Trophoblast cell (in vitro differentiated cells and primary cell): Measurements from ENCODE around the gene SLC16A13.

Source experiments
- DNase-seq, 2 donors: peaks; one replicate each; pipeline ENCODE4 v3.0.0-alpha.2; 2016
- H2AFZ ChIP-seq: 2 replicates; pipeline ENCODE4 v1.6.1; 2013; ENCODE audit warnings: low read length, moderate library complexity, mild to moderate bottlenecking; ENCODE audit not compliant: insufficient read depth, poor library complexity
- H2AK5ac ChIP-seq: 2 replicates; pipeline ENCODE4 v1.6.1; 2013; ENCODE audit warnings: mild to moderate bottlenecking, low read length
- H2BK120ac ChIP-seq: 2 replicates; pipeline ENCODE4 v1.6.1; 2013; ENCODE audit warnings: low read length, mild to moderate bottlenecking, moderate library complexity; ENCODE audit not compliant: insufficient read depth, poor library complexity
- H2BK12ac ChIP-seq: 2 replicates; pipeline ENCODE4 v1.6.1; 2013; ENCODE audit warnings: mild to moderate bottlenecking, low read length, moderate library complexity
- H2BK5ac ChIP-seq: 2 replicates; pipeline ENCODE4 v1.6.1; 2013; ENCODE audit warnings: low read length, low read depth, moderate library complexity, mild to moderate bottlenecking; ENCODE audit not compliant: poor library complexity
- H3K14ac ChIP-seq: 2 replicates; pipeline ENCODE4 v1.6.1; 2013; ENCODE audit warnings: mild to moderate bottlenecking, low read length
- H3K18ac ChIP-seq: 2 replicates; pipeline ENCODE4 v1.6.1; 2013; ENCODE audit warnings: mild to moderate bottlenecking, low read length
- H3K23ac ChIP-seq: 2 replicates; pipeline ENCODE4 v1.6.1; 2013; ENCODE audit warnings: low read length
- H3K27ac ChIP-seq: 2 replicates; pipeline ENCODE4 v1.5.1; 2013; ENCODE audit warnings: low read depth, mild to moderate bottlenecking, inconsistent platforms, low read length, moderate library complexity
- H3K27me3 ChIP-seq: 2 replicates; pipeline ENCODE4 v1.6.1; 2013; ENCODE audit warnings: inconsistent platforms, mild to moderate bottlenecking, low read length, moderate library complexity; ENCODE audit not compliant: insufficient read depth
- H3K36me3 ChIP-seq, 2 experiments: 1 replicate in 1 of 2; 2 replicates in 1 of 2; pipeline ENCODE4 v1.6.1; 2013; ENCODE audit warnings: low read length in 2 of 2, mild to moderate bottlenecking in 2 of 2, moderate library complexity in 1 of 2; ENCODE audit not compliant: insufficient read depth in 2 of 2, control insufficient read depth in 1 of 2
- H3K4ac ChIP-seq: 2 replicates; pipeline ENCODE4 v1.6.1; 2013; ENCODE audit warnings: low read depth, mild to moderate bottlenecking, low read length, moderate library complexity
- H3K4me1 ChIP-seq, 2 experiments: 1 replicate in 1 of 2; 2 replicates in 1 of 2; pipeline ENCODE4 v1.6.1; 2013; ENCODE audit warnings: low read length in 2 of 2, mild to moderate bottlenecking in 2 of 2, moderate library complexity in 1 of 2; ENCODE audit not compliant: insufficient read depth in 2 of 2, control insufficient read depth in 1 of 2
- H3K4me2 ChIP-seq: 2 replicates; pipeline ENCODE4 v1.6.1; 2013; ENCODE audit warnings: inconsistent platforms, mild to moderate bottlenecking, low read length, moderate library complexity
- H3K4me3 ChIP-seq: 2 replicates; pipeline ENCODE4 v1.5.1; 2013; ENCODE audit warnings: mild to moderate bottlenecking, low read depth, low read length, inconsistent platforms
- H3K79me1 ChIP-seq: one replicate; pipeline ENCODE4 v1.6.1; 2013; ENCODE audit warnings: low read length
- H3K79me2 ChIP-seq: 2 replicates; pipeline ENCODE4 v1.6.1; 2013; ENCODE audit warnings: low read length, mild to moderate bottlenecking; ENCODE audit not compliant: control insufficient read depth, insufficient read depth, poor library complexity
- H3K9ac ChIP-seq: 2 replicates; pipeline ENCODE4 v1.6.1; 2013; ENCODE audit warnings: mild to moderate bottlenecking, low read length
- H3K9me3 ChIP-seq: 2 replicates; pipeline ENCODE4 v1.6.1; 2013; ENCODE audit warnings: low read depth, mild to moderate bottlenecking, control low read depth, inconsistent platforms, low read length; ENCODE audit not compliant: insufficient read depth
- H4K12ac ChIP-seq: 2 replicates; pipeline ENCODE4 v1.6.1; 2013; ENCODE audit warnings: low read depth, mild to moderate bottlenecking, low read length, moderate library complexity
- H4K8ac ChIP-seq: 2 replicates; pipeline ENCODE4 v1.6.1; 2013; ENCODE audit warnings: low read depth, mild to moderate bottlenecking, low read length, moderate library complexity
- H4K91ac ChIP-seq: one replicate; pipeline ENCODE4 v1.6.1; 2013; ENCODE audit warnings: low read depth, mild to moderate bottlenecking, low read length, moderate library complexity
- WGBS: extraction: QIAGEN DNeasy Blood & Tissue Kit; methylation state at CpG from one replicate; pipeline ENCODE4 v1.1.7; 2013; ENCODE audit warnings: missing lambda C conversion rate; ENCODE audit not compliant: insufficient read length, insufficient coverage; ENCODE audit errors: extremely low coverage; 5-methylcytosine and 5-hydroxymethylcytosine counted together

The SLC16A13 gene

DNA sequence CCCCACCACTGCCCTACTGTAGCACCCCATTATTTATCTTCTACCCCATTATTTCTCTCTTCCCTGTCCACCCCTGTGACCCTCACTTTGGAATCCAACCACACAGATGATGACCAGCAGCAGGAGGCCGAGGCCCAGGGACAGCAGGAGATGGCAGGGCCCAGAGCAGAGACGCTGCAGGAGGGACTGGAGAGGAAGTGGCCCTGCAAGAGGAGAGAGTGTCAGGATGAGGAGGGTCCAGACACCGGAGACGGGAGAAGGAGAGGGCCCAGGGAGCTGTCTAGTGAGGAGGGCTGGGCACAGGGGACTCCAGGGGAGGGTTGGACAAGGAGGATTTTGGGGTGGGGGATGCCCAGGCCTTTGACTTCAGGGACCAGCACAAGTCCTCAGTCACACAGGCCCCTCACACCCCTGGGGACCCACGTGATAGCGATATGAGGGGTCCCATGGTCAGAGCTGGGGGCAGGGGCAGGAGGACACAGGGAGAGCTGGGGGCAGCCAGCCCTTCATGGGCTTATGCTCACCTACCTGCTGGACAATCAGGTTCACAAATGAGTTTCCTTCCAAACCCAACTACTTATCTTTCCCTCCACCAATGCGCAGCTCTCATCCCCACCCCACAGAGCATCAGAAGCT is 42.2 kb downstream of the SLC16A13 start:
- Histone ChIP-seq H3K9ac (no peak overlapping the region), H2BK12ac (no peak overlapping the region), H2BK5ac (no peak overlapping the region), H3K23ac (no peak overlapping the region), H4K8ac (no peak overlapping the region), H3K4me1 (no peaks in the 10 kb centered on the region), H3K18ac (no peak overlapping the region), H3K4ac (no peak overlapping the region), H2AFZ (no peak overlapping the region), H3K79me1 (no peaks in the 10 kb centered on the region), H3K36me3 (no peaks in the 10 kb centered on the region), H4K91ac (no peak overlapping the region), H3K79me2 (no peaks in the 10 kb centered on the region), H3K14ac (no peak overlapping the region), H3K9me3 (no peaks in the 10 kb centered on the region), H3K4me2 (no peak overlapping the region), H2AK5ac (no peak overlapping the region), H3K27ac (no peak overlapping the region), H3K4me3 (no peak overlapping the region), H3K27me3 (no peaks in the 10 kb centered on the region), H2BK120ac (no peak overlapping the region), H4K12ac (no peak overlapping the region)
- DNase-seq = no peak
- no CpG with 5 or more reads among the region's 7 CpGs for WGBS

DNA sequence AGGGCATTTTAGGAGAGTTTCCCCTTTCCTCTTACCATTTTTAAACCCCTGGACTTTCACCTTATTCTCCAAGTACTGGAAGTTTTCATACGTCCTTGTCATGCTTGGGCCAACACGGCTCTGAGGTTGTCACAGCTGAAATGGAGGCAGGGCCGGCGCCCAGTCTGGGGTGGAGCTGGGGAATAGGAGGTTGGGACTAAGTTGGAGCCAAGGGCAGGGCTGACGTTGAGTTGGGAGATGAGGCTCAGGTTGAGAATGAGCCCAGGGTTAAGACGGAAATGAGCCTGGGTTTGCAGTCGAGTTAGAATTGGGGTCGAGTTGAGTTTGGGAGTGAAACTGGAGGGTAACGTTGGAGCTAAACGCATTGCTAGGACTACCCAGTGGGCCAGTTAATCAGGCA is 42.9 kb downstream of the SLC16A13 start:
- Histone ChIP-seq H3K4ac (no peak overlapping the region), H3K36me3 (no peaks in the 10 kb centered on the region), H4K8ac (no peak overlapping the region), H4K91ac (no peak overlapping the region), H2BK12ac (no peak overlapping the region), H3K4me2 (no peak overlapping the region), H2AK5ac (no peak overlapping the region), H3K9ac (no peak overlapping the region), H2AFZ (no peak overlapping the region), H4K12ac (no peak overlapping the region), H2BK5ac (no peak overlapping the region), H3K79me1 (no peaks in the 10 kb centered on the region), H3K27ac (no peak overlapping the region), H3K4me3 (no peak overlapping the region), H3K18ac (no peak overlapping the region), H2BK120ac (no peak overlapping the region), H3K27me3 (no peaks in the 10 kb centered on the region), H3K4me1 (no peaks in the 10 kb centered on the region), H3K23ac (peak overlapping the region; percentile 22), H3K79me2 (no peaks in the 10 kb centered on the region), H3K14ac (no peak overlapping the region), H3K9me3 (no peaks in the 10 kb centered on the region)
- WGBS = 100% methylated on average over 3 of the region's 10 CpGs
- no peak for DNase-seq

- Histone ChIP-seq H3K4me2 (no peak within 1 kb of the TSS), H3K14ac (no peak within 1 kb of the TSS), H2BK12ac (no peak within 1 kb of the TSS), H3K4ac (no peak within 1 kb of the TSS), H3K23ac (no peak within 1 kb of the TSS), H2BK120ac (no peak within 1 kb of the TSS), H3K4me1 (no peaks in the 10 kb centered on the region), H3K9me3 (no peaks in the 10 kb centered on the region), H3K4me3 (no peak within 1 kb of the TSS), H3K36me3 (no peaks in the 10 kb centered on the region), H2AK5ac (no peak within 1 kb of the TSS), H3K9ac (peak within 1 kb of the TSS; percentile 48), H2AFZ (no peak within 1 kb of the TSS), H2BK5ac (no peak within 1 kb of the TSS), H4K12ac (no peak within 1 kb of the TSS), H3K27ac (no peak within 1 kb of the TSS), H3K79me1 (no peaks in the 10 kb centered on the region), H3K79me2 (no peaks in the 10 kb centered on the region), H3K18ac (no peak within 1 kb of the TSS), H4K91ac (no peak within 1 kb of the TSS), H4K8ac (no peak within 1 kb of the TSS), H3K27me3 (no peaks in the 10 kb centered on the region)
- DNase-seq = no peak
- no CpG with 5 or more reads among the region's 15 CpGs for WGBS
These were observed 44.0 kb downstream of the SLC16A13 start, which contains the start of gene CLEC10A for GRCh38 chr17:7079581-7080455. Gene CLEC10A, minus strand, starts transcription at chr17:7080251. Its CDS starts 1,439 bp downstream, at chr17:7078812.

- Histone ChIP-seq H4K12ac (no peak overlapping the region), H3K9me3 (no peaks in the 10 kb centered on the region), H3K14ac (no peak overlapping the region), H2BK5ac (no peak overlapping the region), H3K4ac (no peak overlapping the region), H3K27me3 (no peaks in the 10 kb centered on the region), H3K4me3 (no peak overlapping the region), H3K18ac (no peak overlapping the region), H3K79me2 (no peaks in the 10 kb centered on the region), H2BK120ac (no peak overlapping the region), H3K27ac (no peak overlapping the region), H4K91ac (no peak overlapping the region), H3K9ac (peak overlapping the region; percentile 48), H2AFZ (no peak overlapping the region), H3K4me2 (no peak overlapping the region), H4K8ac (no peak overlapping the region), H3K79me1 (no peaks in the 10 kb centered on the region), H3K36me3 (no peaks in the 10 kb centered on the region), H2AK5ac (no peak overlapping the region), H3K4me1 (no peaks in the 10 kb centered on the region), H3K23ac (no peak overlapping the region), H2BK12ac (no peak overlapping the region)
- WGBS = no CpG with 5 or more reads among the region's 10 CpGs
- DNase-seq = no peak
These were observed 44.7 kb downstream of the SLC16A13 start for GRCh38 chr17:7080456-7081041.
